C4-2B (cell line): ENCODE data around the gene TK2.

Experiments used
- ZFX ChIP-seq: fragments of 450-650 bp; IDR thresholded peaks from 2 replicates; pipeline ENCODE4 v1.6.1; 2017
- TF ChIP-seq, protein P1 (sequence below): fragments of 450-650 bp; conservative IDR thresholded peaks from 2 replicates; pipeline ENCODE4 v1.5.1; 2017; ENCODE audit warnings: mild to moderate bottlenecking

DNA sequence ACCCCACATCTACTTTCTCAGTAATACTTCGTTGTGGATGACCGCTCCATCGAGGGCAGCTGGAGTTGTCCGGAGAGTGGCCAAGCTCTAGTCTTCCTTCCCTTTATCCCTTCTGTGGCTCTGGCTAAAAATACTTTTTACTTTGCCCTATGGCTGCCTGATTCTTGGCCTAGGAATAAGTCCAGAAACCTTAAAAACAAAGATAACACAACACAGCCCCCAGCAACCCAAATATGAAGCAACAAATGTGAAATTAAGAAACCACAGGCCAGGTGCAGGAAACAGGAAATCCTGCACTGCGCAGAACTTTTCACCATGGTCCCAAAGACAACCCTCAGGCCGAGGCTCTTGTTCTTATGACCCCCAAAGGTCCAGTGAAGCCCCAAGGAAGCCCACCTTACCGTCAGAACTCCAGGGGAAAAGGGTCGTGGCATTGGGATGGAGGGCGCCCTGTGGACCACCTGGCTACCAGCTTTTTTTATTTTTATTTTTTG, 26.0 kb downstream of the TK2 start:
- TF ChIP-seq, protein P1, sequence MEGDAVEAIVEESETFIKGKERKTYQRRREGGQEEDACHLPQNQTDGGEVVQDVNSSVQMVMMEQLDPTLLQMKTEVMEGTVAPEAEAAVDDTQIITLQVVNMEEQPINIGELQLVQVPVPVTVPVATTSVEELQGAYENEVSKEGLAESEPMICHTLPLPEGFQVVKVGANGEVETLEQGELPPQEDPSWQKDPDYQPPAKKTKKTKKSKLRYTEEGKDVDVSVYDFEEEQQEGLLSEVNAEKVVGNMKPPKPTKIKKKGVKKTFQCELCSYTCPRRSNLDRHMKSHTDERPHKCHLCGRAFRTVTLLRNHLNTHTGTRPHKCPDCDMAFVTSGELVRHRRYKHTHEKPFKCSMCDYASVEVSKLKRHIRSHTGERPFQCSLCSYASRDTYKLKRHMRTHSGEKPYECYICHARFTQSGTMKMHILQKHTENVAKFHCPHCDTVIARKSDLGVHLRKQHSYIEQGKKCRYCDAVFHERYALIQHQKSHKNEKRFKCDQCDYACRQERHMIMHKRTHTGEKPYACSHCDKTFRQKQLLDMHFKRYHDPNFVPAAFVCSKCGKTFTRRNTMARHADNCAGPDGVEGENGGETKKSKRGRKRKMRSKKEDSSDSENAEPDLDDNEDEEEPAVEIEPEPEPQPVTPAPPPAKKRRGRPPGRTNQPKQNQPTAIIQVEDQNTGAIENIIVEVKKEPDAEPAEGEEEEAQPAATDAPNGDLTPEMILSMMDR = no peak
- TF ChIP-seq ZFX = no peak
